GM18951 (cell line): ENCODE measurements around the gene TMEM217.

Experiments
- POLR2A ChIP-seq: IDR thresholded peaks from 4 replicates; pipeline ENCODE4 v1.6.1; 2011; ENCODE audit warnings: mild to moderate bottlenecking; ENCODE audit not compliant: insufficient read length, insufficient read depth; ENCODE audit errors: extremely low read depth
- in situ Hi-C: fragments of 300-500 bp; cut with MboI; formaldehyde crosslinking; loops from one replicate; pipeline ENCODE4 v1.12.0; 2022; ENCODE audit warnings: low sequenced_read_pairs, mixed read lengths, inconsistent platforms; ENCODE audit not compliant: unreplicated experiment

TMEM217 gene

DNA sequence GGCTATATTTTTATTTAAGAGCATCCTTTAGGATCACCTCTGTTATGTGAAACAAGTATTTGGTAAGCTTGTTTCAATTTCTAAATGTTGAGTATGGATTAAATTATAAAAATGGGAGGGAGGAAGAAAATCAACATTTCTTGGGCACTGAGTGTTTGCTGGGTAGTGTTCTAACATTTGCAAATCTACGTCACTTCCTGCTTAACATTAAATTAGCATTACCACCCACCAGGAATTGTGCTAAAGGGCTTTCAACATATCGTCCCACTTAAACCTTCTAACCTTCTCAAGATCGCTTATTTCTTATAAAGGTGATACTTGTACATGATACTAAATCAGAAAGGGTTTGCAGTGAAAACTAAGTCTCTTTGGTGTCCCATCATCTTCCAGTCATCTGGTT lies 7.9 kb upstream of the TMEM217 start:
- in situ Hi-C loops = no loop called here
- TF ChIP-seq POLR2A = no peak

DNA sequence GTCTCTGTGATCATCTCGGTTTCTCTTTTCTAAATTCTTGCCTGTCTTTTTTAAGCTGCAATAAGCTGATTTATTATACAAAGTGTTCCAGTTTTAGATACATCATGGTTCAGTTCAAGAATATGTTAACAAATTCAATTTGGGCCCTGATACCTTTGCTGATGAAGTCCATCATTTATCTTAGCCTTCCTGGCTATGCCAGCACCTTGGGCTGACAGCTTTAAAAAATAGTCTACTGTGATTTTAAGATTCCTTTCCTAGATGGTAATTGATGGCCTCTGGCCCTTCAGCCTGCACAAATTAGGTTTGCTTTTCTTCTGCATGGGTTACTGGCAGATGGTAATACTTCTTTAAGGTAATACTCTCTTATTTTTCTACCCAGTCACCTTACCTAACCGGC lies 7.1 kb upstream of the TMEM217 start:
- in situ Hi-C loops = no loop called here
- TF ChIP-seq POLR2A = no peak

DNA sequence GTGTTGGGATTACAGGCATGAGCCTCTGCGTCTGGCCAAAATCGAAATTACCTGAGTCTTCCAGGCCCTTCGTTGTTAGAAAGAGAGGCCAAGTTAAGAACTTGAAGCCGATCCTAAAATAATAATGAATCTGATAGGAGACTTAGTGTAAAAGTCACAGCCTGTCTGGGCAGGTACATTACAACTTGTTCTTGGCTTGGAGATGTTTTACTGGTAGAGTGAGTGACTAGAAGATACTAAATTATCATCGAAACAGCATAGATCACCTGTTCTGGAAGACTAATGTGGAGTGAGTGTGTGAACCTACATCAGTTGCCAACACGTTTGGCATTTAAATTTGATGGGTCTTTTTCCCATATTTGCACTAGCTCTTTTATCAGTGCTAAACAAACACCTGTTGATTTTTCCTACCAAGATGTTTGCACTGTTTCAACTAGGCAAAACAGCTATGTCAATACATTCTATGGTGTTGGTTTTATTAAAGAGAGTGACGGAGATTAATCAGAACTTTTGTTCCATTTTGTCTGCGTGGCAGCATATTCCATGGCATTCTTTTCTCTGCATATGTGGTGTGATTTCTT lies 4.6 kb upstream of the TMEM217 start:
- TF ChIP-seq POLR2A = no peak
- in situ Hi-C loops = no loop called here

DNA sequence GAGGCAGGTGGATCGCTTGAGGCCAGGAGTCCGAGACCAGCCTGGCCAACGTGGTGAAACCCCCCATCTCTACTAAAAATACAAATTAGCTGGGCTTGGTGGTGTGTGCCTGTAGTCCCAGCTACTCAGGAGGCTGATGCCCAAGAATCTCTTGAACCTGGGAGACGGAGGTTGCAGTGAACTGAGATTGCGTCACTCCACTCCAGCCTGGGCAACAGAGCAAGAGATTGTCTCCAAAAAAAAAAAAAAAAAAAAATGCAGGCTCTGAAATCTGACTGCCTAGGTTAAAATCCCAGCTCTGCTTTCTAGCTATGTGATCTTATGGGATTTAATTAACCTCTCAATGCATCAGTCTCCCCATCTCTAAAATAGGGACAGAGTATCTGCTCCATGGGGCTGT lies 3.3 kb upstream of the TMEM217 start:
- in situ Hi-C loops = no loop called here
- TF ChIP-seq POLR2A = no peak

DNA sequence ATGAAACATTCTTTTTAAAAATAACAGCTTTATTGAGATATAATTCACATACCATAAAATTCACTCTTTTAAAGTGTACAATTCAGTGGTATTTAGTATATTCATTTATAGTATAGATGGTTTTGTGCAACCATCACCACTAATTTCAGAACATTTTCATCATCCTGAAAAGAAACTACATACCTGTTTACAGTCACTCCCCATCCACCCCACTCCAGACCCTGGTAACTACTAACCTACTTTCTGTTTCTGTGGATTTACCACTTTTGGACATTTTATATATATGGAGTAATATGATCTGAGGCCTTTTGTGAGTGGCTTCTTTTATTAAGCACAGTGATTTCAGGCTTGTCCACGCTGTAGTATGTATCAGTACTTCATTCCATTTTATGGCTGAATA lies 2.5 kb upstream of the TMEM217 start:
- TF ChIP-seq POLR2A = no peak
- in situ Hi-C loops = no loop called here

DNA sequence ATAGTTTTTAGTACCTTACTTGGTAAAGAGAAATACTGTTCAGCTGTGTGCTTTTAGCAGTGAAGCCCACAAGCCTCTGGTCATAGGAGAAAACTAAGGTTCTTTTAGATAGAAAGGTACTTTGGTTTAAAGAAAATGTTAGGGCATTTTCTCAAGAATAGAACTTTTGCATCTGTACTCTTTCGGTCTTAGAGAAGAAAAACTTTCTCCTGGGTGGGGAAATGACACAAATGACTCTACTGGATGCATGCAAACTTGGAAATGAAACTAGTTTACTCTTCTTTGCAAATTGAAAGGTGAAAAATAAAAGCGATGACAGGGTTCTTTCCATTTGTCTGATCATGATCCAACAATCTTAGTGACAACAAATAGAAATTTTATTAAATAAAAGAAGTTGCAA lies 2.1 kb upstream of the TMEM217 start:
- in situ Hi-C loops = no loop called here

DNA sequence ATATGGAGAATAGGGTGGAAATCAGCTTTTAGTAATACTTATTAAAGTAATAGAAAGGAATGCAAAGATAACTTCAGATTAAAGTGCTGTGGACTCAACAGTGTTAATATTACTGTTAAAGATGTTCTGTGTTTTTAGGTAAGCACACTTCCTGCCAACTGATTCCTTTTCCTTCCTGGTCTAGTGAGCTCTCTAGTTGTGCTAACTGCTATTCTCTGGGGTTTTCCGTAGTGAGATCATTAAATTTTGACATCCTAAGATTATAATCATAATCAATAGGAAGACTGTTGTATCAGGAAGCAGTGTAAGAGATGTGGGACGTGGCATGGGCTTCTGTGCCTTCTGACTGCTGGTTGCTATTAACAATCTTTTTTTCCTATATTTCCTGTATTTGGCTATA lies 1.2 kb upstream of the TMEM217 start:
- no peak for TF ChIP-seq POLR2A
- in situ Hi-C loops = no loop called here

More for the DNA sequence above, 2.1 kb upstream of the TMEM217 start:
- TF ChIP-seq POLR2A = no peak

DNA sequence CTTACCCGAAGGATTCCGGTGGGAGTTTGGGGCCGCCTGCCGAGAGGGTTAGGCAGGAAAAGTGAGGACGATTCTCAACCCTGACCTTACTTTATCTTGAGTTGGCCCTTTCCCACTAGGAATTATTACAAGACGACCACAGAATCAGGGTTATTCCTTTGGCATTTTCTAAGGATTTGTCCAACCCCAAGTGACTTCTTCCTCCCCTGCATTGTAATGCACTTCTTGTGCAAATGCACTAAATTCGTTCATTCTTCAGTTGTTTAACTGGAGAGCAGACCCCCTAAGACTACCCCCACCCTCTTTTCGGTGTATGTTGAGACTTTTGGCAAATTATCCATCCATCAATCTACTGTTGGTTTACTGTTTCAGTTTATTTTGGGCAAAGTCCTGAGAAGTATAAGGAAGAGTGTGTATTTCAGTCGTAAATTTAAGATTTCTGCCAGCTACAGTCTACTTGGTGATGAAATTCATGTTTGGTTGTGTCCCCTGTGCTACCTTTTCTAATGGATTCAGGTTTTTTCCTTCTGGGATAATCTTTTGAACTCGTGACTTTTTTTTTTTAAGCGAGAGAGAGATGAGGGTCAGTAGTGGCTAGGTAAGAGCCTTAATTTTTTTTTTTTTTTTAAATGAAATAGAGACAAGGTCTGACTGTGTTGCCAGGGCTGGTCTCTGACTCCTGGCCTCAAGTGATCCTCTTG lies 611 bp upstream of the TMEM217 start:
- in situ Hi-C loops = no loop called here

DNA sequence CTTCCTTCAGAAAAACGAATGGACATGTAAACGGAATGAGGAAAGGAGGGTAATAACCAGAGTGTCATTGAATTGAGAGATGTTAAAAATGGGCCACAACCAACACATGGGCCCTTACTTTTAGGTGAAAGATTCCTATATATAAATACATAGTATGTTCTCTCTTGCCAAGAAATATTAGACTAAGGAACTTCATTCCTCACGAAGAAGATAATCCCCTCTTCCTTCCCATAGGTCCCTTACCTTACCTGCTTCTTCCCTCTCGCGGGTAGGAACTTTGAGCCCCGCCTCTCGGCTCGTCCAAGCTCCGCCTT lies 667 bp downstream of the TMEM217 start:
- in situ Hi-C loops = no loop called here
- TF ChIP-seq POLR2A = no peak

More for the DNA sequence above, 611 bp upstream of the TMEM217 start:
- no peak for TF ChIP-seq POLR2A

DNA sequence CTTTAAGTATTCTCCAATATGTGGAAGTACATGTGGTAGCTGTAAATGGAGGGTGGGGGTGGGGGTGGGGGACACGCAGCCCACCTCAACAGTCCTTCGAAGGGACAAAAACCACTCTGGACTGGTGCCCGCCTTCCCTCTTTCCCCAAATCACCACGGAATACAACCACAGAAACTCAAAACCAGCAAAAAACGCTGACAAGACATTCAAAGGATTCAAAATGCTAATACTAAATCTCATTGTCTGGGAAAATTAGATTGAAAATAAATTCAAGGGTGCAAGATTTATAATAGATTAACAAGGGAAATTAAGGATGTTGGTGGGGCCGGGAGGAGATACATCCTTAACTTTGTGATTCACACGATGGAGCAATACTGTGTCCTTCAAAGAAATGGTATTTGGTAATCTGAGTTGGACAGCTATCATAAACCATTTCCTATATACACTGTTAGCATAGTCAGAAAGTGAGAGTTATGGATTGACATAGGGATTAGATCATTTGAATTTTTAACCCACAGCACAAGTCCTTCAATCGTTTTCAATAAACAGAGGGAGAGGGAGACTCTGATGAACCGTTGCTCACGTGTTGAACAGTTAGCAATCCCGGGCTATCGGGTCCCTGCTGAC lies 1.1 kb downstream of the TMEM217 start:
- TF ChIP-seq POLR2A = no peak
- in situ Hi-C loops = no loop called here

DNA sequence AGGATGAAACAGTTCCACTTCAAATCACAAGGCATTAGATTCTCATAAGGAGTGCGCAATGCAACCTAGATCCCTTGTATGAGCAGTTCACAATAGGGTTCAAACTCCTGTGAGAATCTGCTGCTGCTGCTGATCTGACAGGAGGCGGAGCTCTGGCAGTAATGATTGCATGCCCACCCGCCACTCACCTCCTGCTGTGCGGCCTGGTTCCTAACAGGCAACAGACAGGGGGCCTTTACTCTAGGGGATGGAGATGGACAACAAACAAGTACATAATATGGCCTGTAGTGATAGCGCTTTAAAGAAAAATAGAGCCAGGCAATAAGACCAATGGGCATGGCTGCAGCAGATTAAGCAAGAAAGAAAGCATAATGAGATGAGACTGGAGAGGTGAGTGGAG lies 3.1 kb downstream of the TMEM217 start:
- TF ChIP-seq POLR2A = no peak
- in situ Hi-C loops = no loop called here

DNA sequence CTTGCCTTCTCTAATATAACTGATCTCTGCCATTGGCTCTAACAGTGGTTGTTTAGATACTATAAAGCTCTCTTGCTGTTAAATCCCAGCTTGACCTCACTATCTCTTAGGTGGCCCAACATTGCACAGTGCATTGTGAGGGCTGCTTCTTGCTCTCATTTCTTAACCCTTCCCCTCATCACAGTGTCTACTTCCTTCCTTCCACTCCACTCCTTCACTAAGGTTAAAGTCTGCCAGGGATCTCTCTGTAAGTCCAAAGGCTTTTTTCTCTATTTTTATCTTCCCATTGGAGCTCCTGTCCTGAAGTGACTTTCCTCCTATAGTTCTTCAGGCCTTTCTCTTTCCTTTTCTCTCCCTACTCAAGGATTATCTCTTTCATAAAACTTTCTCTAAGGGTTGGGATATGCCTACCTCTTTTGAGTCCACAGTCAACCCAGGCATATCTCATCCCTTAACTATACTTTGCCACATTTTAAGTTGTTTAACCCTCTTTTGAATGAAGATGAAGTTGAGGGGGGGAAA lies 4.4 kb downstream of the TMEM217 start:
- TF ChIP-seq POLR2A = no peak
- in situ Hi-C loops = no loop called here

DNA sequence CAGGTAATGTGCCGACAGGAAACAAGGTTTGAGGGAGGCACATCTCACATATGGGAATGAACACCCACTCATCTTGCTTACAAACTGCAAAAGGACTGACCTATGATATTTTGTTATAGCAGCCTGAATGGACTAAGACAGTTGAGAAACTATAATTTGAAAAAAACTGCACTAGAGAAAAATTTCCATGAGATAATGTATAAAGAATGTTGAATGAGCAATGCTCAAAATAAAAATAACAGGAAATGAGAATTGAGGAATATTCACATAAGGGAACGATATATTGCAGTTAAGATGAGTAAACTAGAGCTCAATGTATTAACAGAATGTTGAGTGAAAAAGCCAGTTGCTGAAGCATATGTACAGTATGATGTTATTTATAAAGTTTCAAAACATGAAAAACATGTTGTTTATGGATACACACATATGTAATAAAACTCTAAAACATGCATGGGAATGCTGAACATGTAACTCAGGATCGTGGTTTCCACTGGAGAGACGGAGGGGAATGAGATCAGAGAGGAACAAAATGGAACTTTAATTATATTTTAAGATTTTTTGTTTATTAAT lies 6.6 kb downstream of the TMEM217 start:
- in situ Hi-C loops = no loop called here
- no peak for TF ChIP-seq POLR2A
